HCT116 (cell line): Measurements from ENCODE around the gene ARSJ. TPM values are rescaled to one million over a fixed set of nuclear protein-coding genes. Genes with fewer than 3 reads are reported as not detected.

Experiments
- ATAC-seq: fragments of 200-7000 bp; cut with Tn5 transposase; 2 replicates; pipeline ENCODE4 v1.9.1; 2020; ENCODE audit warnings: mild to moderate bottlenecking, moderate library complexity
- BruUV-seq: library from RNA; stranded (reverse); fragments of 400-500 nt; replicated peaks from 2 replicates; lab custom pipeline; 2021; lab: Mats Ljungman, UMichigan
- CTCF ChIA-PET: fragments of 300-600 bp; sonication (Branson Sonifier 250); formaldehyde crosslinking; loops from one replicate; lab custom pipeline; 2021; ENCODE audit warnings: antibody characterized with exemption; lab: Charles Lee
- POLR2A ChIA-PET: fragments of 300-600, 350-600 bp; sonication (Branson Sonifier 250); formaldehyde crosslinking; loops from one replicate; lab custom pipeline; 2021; ENCODE audit warnings: antibody characterized with exemption; lab: Charles Lee
- RAD21 ChIA-PET, 2 experiments: fragments of 300-600 bp; sonication (Branson Sonifier 250); formaldehyde crosslinking; loops; one replicate each; lab custom pipeline; 2023; ENCODE audit warnings: low total read pairs in 2 of 2; ENCODE audit not compliant: uncharacterized antibody in 2 of 2, unreplicated experiment in 2 of 2, low non-redundant PET in 1 of 2; lab: Charles Lee
- DNase-seq: peaks from one replicate; pipeline ENCODE4 v3.0.0-alpha.2; 2010; ENCODE audit warnings: low read depth, low spot score
- H2AFZ ChIP-seq: fragments of 200-600 bp; shearing (Covaris generic), sonication (generic); 2 replicates; pipeline ENCODE4 v1.6.1; 2017; ENCODE audit warnings: low read depth, mixed run types, mixed read lengths, antibody characterized with exemption, low read length; ENCODE audit not compliant: poor library complexity, severe bottlenecking
- H3K27ac ChIP-seq: 2 replicates; pipeline ENCODE4 v1.5.1; 2012; ENCODE audit warnings: low read depth, low read length
- H3K27me3 ChIP-seq: fragments of 200-600 bp; sonication (generic); 2 replicates; pipeline ENCODE4 v1.6.1; 2016; ENCODE audit warnings: mixed run types, low read length, mixed read lengths; ENCODE audit not compliant: insufficient read depth
- H3K36me3 ChIP-seq, 2 experiments: fragments of 200-500 bp in 1 of 2; fragments of 200-600 bp in 1 of 2; sonication (Bioruptor generic) in 1 of 2; sonication (generic) in 1 of 2; 2 replicates each; pipeline versions ENCODE4 v1.5.1 to v1.6.1; 2014 to 2016; ENCODE audit warnings: low read length in 2 of 2, inconsistent platforms in 1 of 2, mixed read lengths in 1 of 2, mixed run types in 1 of 2; ENCODE audit not compliant: insufficient read depth in 2 of 2, control insufficient read depth in 1 of 2
- H3K4me1 ChIP-seq, 2 experiments: fragments of 200-600 bp in 1 of 2; sonication (generic) in 1 of 2; 2 replicates each; pipeline versions ENCODE4 v1.5.1 to v1.6.1; 2012 to 2017; ENCODE audit warnings: low read length in 2 of 2, inconsistent platforms in 1 of 2, mild to moderate bottlenecking in 1 of 2, mixed read lengths in 1 of 2, mixed run types in 1 of 2, moderate library complexity in 1 of 2; ENCODE audit not compliant: insufficient read depth in 2 of 2, control insufficient read depth in 1 of 2
- H3K4me2 ChIP-seq: fragments of 200-600 bp; sonication (generic); 2 replicates; pipeline ENCODE4 v1.6.1; 2017; ENCODE audit warnings: mixed run types, low read length, mixed read lengths
- H3K4me3 ChIP-seq, 2 experiments: fragments of 200-600 bp in 1 of 2; sonication (generic) in 1 of 2; replicated peaks in 1 of 2; 2 replicates each; pipeline ENCODE4 v1.5.1; 2011 to 2016; ENCODE audit warnings: low read length in 2 of 2, control low read depth in 1 of 2, low read depth in 1 of 2, mild to moderate bottlenecking in 1 of 2, mixed read lengths in 1 of 2, mixed run types in 1 of 2
- H3K79me2 ChIP-seq: fragments of 200-600 bp; sonication (generic); 2 replicates; pipeline ENCODE4 v1.6.1; 2017; ENCODE audit warnings: mild to moderate bottlenecking, mixed run types, low read length, moderate library complexity, mixed read lengths; ENCODE audit not compliant: insufficient read depth
- H3K9ac ChIP-seq: fragments of 200-600 bp; sonication (generic); 2 replicates; pipeline ENCODE4 v1.6.1; 2016; ENCODE audit warnings: low read length, mixed read lengths
- H3K9me2 ChIP-seq: fragments of 200-600 bp; sonication (generic), shearing (Covaris generic); 2 replicates; pipeline ENCODE4 v1.6.1; 2017; ENCODE audit warnings: mixed run types, mild to moderate bottlenecking, moderate library complexity; ENCODE audit not compliant: insufficient read depth
- H3K9me3 ChIP-seq, 2 experiments: fragments of 200-500 bp in 1 of 2; fragments of 200-600 bp in 1 of 2; sonication (Bioruptor generic) in 1 of 2; sonication (generic) in 1 of 2; 2 replicates each; pipeline ENCODE4 v1.6.1; 2014 to 2017; ENCODE audit warnings: low read length in 2 of 2, mixed read lengths in 2 of 2, inconsistent platforms in 1 of 2, low read depth in 1 of 2, mild to moderate bottlenecking in 1 of 2, mixed run types in 1 of 2, moderate library complexity in 1 of 2; ENCODE audit not compliant: control insufficient read depth in 1 of 2, insufficient read depth in 1 of 2
- H4K20me1 ChIP-seq: fragments of 200-600 bp; sonication (generic), shearing (Covaris generic); 2 replicates; pipeline ENCODE4 v1.6.1; 2017; ENCODE audit warnings: mixed run types, mild to moderate bottlenecking, moderate library complexity; ENCODE audit not compliant: insufficient read depth
- ATF3 ChIP-seq: IDR thresholded peaks from 2 replicates; pipeline ENCODE4 v1.6.1; 2012
- CBX3 ChIP-seq: IDR thresholded peaks from 2 replicates; pipeline ENCODE4 v1.6.1; 2012; ENCODE audit warnings: low read depth
- EGR1 ChIP-seq: IDR thresholded peaks from 2 replicates; pipeline ENCODE4 v1.6.1; 2012; ENCODE audit warnings: low read depth
- ELF1 ChIP-seq: IDR thresholded peaks from 2 replicates; pipeline ENCODE4 v1.6.1; 2012; ENCODE audit warnings: low read depth, borderline replicate concordance
- EZH2 ChIP-seq: fragments of 200-600 bp; sonication (generic); IDR thresholded peaks from 2 replicates; pipeline ENCODE4 v1.6.1; 2017; ENCODE audit warnings: antibody characterized with exemption, mixed run types
- MAX ChIP-seq: IDR thresholded peaks from 2 replicates; pipeline ENCODE4 v1.6.1; 2012
- POLR2AphosphoS5 ChIP-seq: IDR thresholded peaks from 2 replicates; pipeline ENCODE4 v1.6.1; 2011; ENCODE audit warnings: mild to moderate bottlenecking, low read depth, low read length, moderate library complexity
- RAD21 ChIP-seq: IDR thresholded peaks from 2 replicates; pipeline ENCODE4 v1.6.1; 2012; ENCODE audit warnings: low read depth, mild to moderate bottlenecking
- SIN3A ChIP-seq: IDR thresholded peaks from 2 replicates; pipeline ENCODE4 v1.6.1; 2012; ENCODE audit warnings: low read depth
- SP1 ChIP-seq: IDR thresholded peaks from 2 replicates; pipeline ENCODE4 v1.6.1; 2012; ENCODE audit warnings: low read depth
- SRF ChIP-seq: IDR thresholded peaks from 2 replicates; pipeline ENCODE4 v1.6.1; 2012; ENCODE audit warnings: low read depth
- ZBTB33 ChIP-seq: IDR thresholded peaks from 2 replicates; pipeline ENCODE4 v1.6.1; 2011; ENCODE audit warnings: mild to moderate bottlenecking, low read length, moderate library complexity; ENCODE audit not compliant: insufficient replicate concordance; ENCODE audit errors: extremely low read depth
- ZFX ChIP-seq: fragments of 450-650 bp; IDR thresholded peaks from 2 replicates; pipeline ENCODE4 v1.6.1; 2017
- intact Hi-C: fragments of 100-400 bp; cut with micrococcal nuclease; formaldehyde crosslinking; loops from 2 replicates; pipeline ENCODE4 v1.10.0; 2022
- total RNA-seq: library from RNA; stranded (reverse); gene quantifications from one replicate; pipeline ENCODE4 v1.2.1, GENCODE V29; 2021; ENCODE audit not compliant: unreplicated experiment
- TF ChIP-seq, protein P1 (sequence below): IDR thresholded peaks from 2 replicates; pipeline ENCODE4 v1.6.1; 2012; ENCODE audit warnings: low read depth

ARSJ gene
- total RNA-seq, 1 experiment from 2014 or later, result 2.3 TPM

- no peak overlapping the region for H3K4me3 ChIP-seq
- ChIA-PET POLR2A (interaction anchor here (0.7 kb wide), 1 partner anchor 14 kb away, joined by 3 read pairs; no protein-coding TSS in a partner anchor), CTCF (interaction anchor here (0.5 to 1.2 kb wide), 2 partner anchors 26 to 526 kb away, joined by 3 to 6 read pairs; no protein-coding TSS in a partner anchor), RAD21 (interaction anchor here in 1 of 2 experiments (0.9 to 1.1 kb wide), 2 partner anchors 457 to 526 kb away, joined by 3 to 5 read pairs; no protein-coding TSS in a partner anchor)
- H3K9me3 ChIP-seq, result no peaks in the 10 kb centered on the region
- ATAC-seq (no peak), DNase-seq (no peak)
- no peaks in the 10 kb centered on the region for H3K79me2 ChIP-seq
- H3K4me2 ChIP-seq, result no peak overlapping the region
- H3K4me1 ChIP-seq, result no peaks in the 10 kb centered on the region
- no peaks in the 10 kb centered on the region for H4K20me1 ChIP-seq
- no peaks in the 10 kb centered on the region for H3K27me3 ChIP-seq
- TF ChIP-seq ATF3 (no peak), POLR2AphosphoS5 (no peak), RAD21 (no peak), MAX (no peak), SIN3A (no peak), SP1 (no peak), EZH2 (no peak), ELF1 (no peak), ZBTB33 (no peak), EGR1 (no peak), SRF (no peak), CBX3 (no peak), ZFX (no peak)
- TF ChIP-seq, protein P1, sequence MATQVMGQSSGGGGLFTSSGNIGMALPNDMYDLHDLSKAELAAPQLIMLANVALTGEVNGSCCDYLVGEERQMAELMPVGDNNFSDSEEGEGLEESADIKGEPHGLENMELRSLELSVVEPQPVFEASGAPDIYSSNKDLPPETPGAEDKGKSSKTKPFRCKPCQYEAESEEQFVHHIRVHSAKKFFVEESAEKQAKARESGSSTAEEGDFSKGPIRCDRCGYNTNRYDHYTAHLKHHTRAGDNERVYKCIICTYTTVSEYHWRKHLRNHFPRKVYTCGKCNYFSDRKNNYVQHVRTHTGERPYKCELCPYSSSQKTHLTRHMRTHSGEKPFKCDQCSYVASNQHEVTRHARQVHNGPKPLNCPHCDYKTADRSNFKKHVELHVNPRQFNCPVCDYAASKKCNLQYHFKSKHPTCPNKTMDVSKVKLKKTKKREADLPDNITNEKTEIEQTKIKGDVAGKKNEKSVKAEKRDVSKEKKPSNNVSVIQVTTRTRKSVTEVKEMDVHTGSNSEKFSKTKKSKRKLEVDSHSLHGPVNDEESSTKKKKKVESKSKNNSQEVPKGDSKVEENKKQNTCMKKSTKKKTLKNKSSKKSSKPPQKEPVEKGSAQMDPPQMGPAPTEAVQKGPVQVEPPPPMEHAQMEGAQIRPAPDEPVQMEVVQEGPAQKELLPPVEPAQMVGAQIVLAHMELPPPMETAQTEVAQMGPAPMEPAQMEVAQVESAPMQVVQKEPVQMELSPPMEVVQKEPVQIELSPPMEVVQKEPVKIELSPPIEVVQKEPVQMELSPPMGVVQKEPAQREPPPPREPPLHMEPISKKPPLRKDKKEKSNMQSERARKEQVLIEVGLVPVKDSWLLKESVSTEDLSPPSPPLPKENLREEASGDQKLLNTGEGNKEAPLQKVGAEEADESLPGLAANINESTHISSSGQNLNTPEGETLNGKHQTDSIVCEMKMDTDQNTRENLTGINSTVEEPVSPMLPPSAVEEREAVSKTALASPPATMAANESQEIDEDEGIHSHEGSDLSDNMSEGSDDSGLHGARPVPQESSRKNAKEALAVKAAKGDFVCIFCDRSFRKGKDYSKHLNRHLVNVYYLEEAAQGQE, result no peak
- H3K27ac ChIP-seq, result no peak overlapping the region
- intact Hi-C loops, result no loop called here
- H3K9me2 ChIP-seq, result no peaks in the 10 kb centered on the region
- H2AFZ ChIP-seq, result no peak overlapping the region
- H3K9ac ChIP-seq, result no peak overlapping the region
- H3K36me3 ChIP-seq, result no peaks in the 10 kb centered on the region
- BruUV-seq, result no TSS peak
These were observed 58.2 kb downstream of the ARSJ start for GRCh38 chr4:113921089-113921794.
